GM18907 (cell line): ENCODE results near the gene FOXO6.

Experiments
- ATAC-seq: cut with Tn5 transposase; IDR thresholded peaks from one replicate; pipeline ENCODE4 v1.9.1; 2021; ENCODE audit warnings: mild to moderate bottlenecking, moderate library complexity; ENCODE audit not compliant: unreplicated experiment

The FOXO6 gene

DNA sequence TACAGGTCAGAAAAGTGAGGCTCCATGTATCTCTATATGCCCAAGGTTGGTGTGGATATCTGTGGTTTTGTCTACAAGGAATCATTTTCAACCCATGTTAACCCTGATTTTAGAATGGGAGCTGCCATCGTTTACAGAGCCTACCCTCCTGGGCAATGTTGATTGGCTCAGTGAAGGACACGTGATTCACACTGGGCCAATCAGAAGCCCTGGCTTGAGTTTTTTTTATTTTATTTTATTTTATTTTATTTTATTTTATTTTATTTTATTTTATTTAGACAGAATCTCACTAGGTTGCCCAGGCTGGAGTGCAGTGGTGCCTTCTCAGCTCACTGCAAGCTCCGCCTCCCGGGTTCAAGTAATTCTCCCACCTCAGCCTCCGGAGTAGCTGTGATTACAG is 35.8 kb downstream of the FOXO6 start:
- ATAC-seq: no peak

DNA sequence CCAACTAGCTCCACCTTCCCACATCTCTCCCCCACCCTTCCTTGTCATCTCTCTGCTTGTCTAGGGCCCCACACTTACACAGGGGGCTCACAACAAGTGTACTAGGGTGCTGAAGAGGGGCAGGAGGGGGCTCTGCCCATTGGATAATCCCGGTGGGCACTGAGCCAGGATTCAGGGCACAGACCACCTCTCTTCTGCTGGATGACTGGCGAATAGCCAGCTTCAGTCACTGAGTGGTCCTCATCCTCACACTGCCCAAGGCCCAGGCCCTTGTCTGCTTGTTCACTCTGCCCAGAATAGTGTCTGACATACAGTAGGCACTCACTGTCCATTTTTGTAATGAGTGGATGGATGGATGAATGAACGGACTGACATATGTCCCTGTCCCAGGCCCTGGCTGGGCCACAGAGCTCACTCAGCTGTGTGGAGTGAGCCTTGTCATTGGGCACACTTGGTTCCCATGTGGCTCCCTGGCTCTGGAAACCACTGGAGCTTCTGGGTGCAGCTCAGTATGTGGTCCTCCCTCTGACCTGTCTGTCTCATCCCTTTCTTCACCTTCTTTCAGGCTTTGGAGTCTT is 36.6 kb downstream of the FOXO6 start:
- no peak for ATAC-seq

DNA sequence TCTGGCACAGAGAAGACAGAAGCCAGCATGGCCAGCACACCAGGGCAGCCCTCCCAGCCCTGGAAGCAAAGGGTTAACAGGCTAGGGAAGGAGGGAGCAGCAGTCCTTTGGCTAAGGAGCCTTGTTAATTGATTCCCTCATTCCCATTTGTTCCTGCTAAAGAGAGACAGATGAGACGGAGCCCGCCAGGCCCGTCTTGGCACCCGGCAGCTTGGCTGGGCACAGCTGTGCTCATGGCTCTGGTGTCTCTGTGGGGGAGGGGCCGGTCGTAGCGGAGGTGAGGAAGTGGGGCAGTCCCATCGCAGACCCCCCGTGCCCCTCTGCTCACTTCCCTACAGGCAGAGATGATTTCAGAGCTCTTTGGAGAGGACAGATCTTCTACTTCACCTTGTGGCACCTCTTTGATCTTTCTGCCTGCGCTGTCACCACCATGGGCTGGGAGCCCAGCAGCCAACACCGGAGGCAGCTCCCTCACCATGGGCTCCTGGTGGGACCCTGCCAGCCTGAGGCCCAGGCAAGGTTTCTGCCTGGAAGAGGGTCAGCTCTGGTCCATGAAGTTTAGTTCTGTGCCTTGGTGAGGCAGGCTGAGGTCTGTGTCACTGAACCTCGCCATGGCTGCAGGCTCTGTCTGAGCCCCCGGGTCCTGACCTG is 38.0 kb downstream of the FOXO6 start:
- no peak for ATAC-seq

DNA sequence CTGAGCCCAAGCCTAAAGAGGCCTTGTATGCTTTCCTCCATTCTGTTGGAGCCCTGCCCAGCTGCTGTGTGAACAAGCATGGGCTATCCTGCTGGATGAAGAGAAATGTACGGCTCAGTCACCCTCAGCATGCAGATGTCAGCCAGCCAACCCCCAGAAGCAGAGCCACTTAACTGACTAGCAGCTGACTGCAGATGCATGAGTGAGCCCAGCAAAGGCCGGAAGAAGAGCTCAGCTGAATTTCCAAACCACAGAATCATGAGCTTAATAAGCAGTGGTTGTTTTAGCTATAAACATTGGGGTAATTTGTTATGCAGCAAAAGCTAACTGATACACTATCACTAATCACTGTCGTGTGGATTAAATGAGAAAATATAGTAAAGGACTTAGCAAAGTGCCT is 39.0 kb downstream of the FOXO6 start:
- no peak for ATAC-seq

DNA sequence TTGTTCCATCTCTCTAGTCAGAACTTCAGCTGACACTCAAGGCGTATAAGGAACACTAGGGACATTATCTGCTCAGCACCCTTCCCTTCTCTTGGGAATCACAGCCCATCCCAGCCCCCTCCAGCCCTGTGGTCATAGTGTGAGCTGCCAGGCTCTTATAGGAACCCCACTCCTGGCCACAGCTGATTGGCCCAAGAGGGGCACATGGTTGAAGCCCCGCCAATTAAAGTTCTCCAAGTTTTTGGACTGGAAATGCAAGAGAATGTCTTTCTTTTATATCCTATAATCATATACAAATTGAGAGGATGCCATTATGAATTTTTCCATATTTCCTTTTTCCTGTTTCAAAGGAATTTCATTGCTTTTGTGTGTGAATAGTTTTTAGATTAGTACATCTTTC is 40.7 kb downstream of the FOXO6 start:
- ATAC-seq: no peak

DNA sequence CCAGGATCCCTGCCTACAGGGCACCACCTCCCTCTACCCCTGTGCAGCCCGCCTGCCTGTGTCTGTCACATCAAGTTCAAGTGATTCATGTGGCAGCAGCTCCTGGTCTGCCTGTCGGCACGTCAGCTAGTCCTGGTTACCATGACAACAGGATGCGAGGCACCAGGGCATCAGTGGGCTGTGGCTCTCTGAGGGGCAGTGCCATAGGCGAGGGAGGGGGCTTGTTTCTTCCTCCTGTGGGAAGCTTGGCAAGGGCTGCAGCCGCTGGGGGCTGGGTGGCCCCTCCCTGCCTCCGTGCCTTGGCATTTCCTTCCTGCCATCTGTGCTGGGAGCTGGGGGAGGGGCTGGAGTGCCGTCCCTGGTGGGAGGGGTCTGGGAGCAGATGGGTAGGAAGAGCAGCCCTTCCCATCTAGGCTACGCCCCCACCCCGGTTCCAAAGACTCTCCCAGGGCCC is 43.1 kb downstream of the FOXO6 start:
- no peak for ATAC-seq

DNA sequence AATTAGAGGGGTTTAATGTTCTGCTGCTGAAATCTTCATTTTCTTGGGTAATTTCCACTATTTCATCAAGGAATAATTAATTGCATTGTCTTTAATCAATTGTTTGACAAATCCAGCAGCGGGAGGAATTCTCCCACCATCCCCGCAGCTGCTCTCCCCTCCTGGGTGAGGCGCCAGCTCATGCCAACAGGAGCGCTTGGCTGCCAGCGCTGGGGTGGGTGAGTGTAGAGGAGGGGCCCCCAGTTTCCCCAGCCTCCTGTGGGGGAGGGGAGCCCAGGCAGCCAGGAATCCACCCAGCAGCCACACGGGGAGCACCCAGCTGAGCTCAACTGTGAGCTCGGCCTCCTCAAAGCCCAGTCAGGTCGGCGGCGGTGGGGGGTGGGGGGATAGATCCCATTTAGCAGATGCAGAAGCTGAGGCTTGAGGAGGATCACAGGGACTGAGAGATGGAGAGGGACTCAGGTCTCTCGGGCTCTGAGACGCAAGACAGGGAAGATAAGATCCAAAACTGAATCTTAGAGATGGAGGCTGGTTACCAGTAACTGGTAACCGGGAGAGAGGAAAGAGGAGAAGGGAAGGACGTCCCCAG is 46.5 kb downstream of the FOXO6 start:
- no peak for ATAC-seq

DNA sequence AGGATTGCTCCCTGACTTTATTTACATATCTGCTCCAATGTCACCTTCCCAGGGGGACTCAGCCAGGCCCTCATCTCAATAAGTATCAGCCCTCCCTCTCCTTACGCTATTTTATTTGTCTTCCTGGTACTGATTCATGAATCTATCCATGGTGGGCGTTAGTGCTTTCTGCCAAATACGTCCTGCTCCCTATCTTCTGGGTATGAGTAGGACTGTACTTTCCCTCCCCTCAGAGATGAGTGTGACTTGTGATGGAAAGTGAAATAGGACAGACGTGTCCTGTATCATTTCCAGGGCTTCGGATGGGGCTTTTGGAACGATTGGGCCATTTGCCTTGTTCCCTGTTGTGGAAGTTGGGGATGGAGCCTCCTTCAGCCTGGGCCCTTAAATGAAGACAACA is 47.5 kb downstream of the FOXO6 start:
- ATAC-seq: no peak

DNA sequence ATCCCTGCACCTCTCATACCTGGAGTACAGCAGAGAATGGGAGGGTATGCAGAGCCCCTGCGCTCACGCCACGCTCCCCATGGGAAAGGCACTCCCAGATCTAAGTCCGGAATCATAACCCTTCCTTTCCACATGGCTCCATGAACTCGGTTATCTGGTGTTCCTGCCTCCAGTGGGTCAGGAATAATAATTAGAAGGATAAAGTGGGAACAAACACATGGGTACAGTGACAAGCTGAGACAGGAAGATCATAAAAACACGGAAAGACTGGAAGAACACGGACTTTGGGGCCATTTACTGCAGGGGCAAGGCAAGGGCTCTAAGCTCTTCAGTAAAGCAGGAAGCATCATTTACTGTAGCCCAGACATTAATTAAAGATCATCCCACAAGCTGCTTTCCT is 48.6 kb downstream of the FOXO6 start:
- ATAC-seq: no peak

DNA sequence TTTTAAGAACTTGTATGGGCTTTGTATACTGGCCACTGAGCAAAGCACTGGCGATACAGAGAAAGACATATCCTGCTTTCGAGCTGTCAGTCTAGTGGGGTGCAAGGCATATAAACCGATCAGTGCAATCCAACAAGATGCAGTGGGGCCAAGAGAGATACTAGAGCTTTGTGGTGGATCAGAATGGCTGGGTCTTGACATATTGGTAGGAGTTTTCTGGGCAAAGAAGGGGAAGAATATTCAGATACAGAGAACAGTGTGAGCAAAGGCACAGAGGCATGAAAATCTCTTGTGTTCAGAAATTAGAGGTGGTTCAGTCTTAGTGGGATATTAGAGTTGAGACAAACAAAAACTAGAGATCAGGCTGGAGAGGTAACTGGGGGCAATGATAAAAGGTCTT is 49.2 kb downstream of the FOXO6 start:
- no peak for ATAC-seq

DNA sequence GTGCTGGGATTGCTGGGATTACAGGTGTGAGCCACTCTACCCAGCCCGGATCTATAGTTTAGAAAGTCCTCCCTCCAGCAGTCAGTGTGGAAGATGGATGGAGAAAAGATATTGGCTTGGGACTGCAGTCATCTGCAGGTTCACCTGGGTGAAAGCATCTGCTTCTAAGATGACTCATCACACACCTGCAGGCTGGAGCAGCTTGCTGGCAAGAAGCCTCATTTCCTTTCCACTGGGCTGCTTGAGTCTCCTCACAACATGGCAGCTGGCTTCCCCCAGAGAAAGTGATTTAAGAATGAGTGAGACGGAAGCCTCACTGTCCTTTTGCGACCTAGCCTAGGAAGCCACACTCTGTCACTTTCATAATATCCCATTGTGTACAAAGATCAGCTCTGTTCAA is 50.0 kb downstream of the FOXO6 start:
- ATAC-seq: no peak

DNA sequence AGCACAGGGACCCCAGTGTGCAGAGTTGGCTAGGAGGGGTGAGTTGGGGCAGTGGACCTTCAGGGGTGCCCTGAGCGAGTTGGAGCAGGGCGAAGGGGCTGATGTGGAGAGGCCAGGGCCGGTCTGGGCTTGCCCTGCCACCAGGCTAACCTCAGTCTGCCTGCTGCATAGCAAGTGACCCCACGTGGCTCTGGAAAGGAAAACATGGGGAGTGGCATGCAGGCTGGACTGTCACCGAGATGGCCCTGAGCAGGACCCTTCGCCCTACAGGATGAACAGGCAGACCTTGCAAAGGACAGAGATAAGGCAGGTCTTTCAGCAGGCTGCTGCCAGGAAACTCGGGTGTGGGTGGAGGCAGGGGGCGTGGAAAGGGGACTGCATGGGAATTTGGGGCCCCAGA is 51.5 kb downstream of the FOXO6 start:
- ATAC-seq: no peak

DNA sequence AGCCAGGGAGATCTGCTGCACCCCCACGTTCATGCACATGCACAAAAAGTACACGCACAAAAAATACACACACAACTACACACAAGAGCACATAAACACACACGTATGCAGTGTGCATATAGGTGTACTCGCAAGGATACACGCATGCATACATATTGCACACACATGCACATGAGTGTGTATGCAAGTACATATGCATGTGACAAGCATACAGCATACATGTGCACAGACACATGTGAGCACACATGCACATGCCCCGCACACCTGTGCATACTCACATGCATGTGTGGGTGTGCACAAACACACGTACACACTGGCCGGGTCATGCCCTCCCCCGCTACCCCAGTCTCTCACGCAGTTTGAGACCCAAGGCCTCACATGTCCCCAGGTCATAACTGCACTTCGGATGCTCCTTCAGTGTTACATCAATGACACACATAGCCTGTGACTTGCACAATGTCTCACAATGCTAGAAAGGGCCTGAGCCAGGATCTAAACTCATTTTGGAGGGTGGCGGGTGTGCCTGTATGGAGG is 52.6 kb downstream of the FOXO6 start:
- no peak for ATAC-seq

DNA sequence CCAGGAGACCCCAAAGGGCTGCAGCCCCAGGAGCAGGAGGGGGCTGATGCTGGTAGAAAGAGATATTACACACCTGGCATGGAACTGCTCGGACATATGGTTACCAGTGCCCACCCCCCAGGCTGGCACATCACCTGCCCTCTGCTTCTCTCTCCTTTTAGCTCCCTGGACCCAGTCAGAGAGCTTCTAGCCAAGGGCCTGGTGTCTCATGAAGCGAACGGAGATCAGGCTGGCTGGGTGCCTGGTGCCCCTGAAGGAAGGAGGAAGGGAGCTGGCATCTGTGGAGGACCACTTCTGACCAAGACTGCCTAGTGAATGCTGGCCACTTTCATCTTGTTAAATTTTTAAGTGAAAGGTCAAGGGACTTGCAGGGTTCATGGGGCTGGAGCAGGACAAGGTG is 53.1 kb downstream of the FOXO6 start:
- no peak for ATAC-seq

DNA sequence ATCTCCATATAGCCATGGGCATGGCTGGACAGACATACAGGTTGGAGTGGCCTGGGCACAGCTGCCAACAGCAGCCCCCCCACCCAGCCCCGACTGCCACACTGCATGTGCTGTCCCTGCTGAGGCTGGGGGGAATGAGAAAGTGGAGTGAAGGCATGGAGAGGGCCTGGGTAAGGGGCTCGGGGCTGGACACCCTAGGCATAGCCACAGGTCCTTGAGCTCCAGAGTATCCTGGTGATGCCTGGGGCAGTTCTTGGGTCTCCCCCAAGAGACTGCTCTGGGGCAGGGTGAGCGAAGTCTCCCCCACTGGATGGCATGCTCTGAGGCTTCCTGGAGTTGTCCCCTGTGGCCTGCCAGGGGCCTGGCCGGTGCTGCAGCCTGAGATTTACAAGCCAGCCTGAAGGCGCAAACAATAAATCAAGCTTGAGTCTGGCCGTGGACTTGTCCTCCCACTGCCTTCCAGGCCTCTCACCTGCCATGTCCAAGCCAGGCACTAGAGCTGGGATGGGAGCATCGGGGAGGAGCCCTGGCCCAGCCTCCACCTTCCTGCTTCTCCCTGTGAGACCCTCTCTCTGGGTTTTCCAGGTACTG is 53.6 kb downstream of the FOXO6 start:
- no peak for ATAC-seq

DNA sequence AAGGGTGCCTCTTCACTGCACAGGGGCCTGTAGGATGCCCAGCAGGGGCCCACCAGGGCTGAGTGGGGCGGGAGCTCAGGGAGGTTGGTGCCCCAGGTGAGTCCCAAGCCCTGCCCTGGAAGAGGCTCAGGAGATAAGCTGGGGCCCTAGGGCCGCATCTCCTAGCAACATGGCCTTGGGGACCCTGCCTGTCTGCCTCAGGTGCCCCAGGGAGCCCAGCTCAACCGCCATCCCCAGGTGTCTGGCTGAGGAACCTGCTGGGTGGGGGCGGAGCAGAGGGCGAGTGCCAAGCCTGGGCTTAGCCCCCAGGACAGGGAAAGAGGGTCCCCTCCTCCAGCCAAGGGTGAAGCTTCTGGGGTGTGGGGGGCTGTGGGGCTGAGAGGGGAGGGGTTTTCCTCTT is 54.8 kb downstream of the FOXO6 start:
- ATAC-seq: no peak

DNA sequence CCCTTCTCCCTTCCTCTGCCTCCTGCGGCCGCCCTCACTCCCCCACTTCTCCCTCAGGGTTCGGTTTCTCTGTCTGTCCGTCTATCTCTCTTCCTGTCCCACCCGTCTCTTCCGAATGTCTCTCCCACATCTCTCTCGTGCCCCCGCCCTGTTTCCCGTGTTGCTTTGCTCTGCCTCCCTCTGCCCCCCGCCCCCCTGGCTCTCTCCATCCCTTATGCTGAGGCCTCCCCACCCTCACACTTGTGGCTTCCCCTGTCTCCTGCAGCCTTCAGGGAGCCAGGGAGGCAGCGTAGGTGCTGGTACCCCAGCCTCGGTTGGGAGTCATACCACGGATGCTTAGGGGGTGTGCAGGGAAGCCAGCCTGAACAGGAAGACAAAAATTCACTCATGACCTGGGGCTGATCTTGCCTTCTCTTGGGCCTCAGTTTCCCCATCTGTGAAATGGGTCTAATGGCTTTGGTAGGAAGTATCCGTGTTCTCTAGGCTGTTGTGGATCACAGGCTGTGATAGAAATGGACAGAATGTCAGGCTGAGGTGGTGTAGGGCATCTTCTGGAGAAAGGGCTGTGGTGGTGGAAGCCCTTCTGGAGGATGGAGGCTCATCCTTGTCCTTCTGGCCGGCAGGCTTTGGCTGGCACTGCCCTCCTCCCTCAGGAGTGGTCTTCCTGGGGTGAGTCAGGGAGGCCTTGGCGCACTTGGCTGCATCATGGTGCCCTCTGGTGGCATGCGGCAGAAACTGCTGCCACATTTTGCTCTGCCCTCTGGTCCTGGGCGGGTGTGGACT is 55.5 kb downstream of the FOXO6 start:
- ATAC-seq: no peak

DNA sequence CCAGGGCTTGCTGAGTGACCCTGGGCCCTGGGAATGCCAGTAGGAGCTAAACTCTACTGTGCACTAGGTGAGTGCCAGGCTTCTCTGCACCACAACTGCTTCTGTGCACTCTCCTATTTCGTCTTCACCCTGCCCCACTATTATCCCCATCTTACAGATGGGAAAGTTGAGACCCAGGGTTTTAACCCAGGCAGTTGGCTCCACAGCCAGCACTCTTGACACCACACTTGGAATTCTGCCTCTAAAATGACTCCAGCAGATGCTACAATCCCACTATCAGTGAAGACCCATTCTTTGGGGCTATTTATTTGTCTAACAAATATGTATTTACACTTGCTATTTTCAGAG is 56.1 kb downstream of the FOXO6 start:
- ATAC-seq: no peak

DNA sequence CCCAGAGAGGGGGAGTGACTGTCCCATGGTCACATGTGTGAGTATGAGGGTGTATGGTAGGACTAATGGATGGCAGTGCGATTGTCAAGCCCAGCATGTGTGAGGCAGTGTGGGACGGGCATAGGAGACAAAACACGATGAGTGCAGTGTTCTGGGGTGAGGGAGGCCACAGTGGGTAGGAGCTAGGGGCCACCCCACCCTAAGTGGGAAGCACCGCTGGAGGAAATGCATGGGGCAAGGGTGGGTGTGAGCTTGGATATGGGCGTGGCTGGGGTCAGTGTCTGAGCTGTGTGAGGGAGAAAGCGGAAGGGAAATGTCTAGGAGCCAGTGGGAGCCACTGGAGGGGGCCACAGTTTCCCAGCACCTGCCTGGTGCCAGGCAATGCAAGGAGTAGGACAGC is 56.5 kb downstream of the FOXO6 start:
- no peak for ATAC-seq

DNA sequence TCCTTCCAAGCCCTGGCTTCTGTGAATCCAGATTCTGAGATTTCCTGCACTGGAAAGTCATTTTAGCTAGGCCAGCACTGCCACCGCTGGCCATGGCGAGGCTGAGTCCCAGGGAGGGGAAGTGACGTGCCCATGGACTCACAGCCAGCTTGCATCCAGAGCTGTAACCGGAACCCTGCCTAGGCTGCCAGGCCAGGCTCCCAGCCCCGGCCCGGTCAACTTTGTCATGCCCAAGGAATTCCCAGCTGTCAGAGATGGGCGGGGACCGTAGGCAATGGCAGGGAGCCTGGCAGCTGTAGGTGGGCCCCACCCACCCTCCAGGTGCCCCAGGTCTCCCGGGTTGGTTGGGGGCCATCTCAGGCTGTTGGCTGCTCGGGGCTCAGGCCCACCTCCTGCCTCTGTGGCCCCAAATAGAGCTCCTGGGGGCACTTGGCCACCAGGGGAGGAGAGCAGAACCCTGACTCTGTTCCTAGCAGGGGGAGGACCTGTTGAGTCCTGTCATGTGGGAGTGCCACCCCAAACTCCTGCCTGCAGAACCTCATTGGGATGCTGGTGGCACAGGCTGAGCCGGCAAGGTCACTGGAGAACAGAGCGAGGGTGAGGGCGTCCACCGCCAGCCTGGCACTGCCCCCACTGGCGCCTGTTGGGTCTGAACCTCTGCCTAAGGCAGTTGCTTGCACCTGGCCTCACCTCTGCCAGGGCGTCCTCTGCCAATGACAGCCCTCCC is 57.8 kb downstream of the FOXO6 start:
- no peak for ATAC-seq
